HCT116 (cell line): ENCODE measurements around the gene TXNDC11. TPM values are rescaled to one million over a fixed set of nuclear protein-coding genes. Genes with fewer than 3 reads are reported as not detected.

Source experiments
- ATAC-seq: fragments of 200-7000 bp; cut with Tn5 transposase; 2 replicates; pipeline ENCODE4 v1.9.1; 2020; ENCODE audit warnings: mild to moderate bottlenecking, moderate library complexity
- BruUV-seq: library from RNA; stranded (reverse); fragments of 400-500 nt; replicated peaks from 2 replicates; lab custom pipeline; 2021; lab: Mats Ljungman, UMichigan
- CTCF ChIA-PET: fragments of 300-600 bp; sonication (Branson Sonifier 250); formaldehyde crosslinking; loops from one replicate; lab custom pipeline; 2021; ENCODE audit warnings: antibody characterized with exemption; lab: Charles Lee
- POLR2A ChIA-PET: fragments of 300-600, 350-600 bp; sonication (Branson Sonifier 250); formaldehyde crosslinking; loops from one replicate; lab custom pipeline; 2021; ENCODE audit warnings: antibody characterized with exemption; lab: Charles Lee
- RAD21 ChIA-PET, 2 experiments: fragments of 300-600 bp; sonication (Branson Sonifier 250); formaldehyde crosslinking; loops; one replicate each; lab custom pipeline; 2023; ENCODE audit warnings: low total read pairs in 2 of 2; ENCODE audit not compliant: uncharacterized antibody in 2 of 2, unreplicated experiment in 2 of 2, low non-redundant PET in 1 of 2; lab: Charles Lee
- DNase-seq: peaks from one replicate; pipeline ENCODE4 v3.0.0-alpha.2; 2010; ENCODE audit warnings: low read depth, low spot score
- H2AFZ ChIP-seq: fragments of 200-600 bp; shearing (Covaris generic), sonication (generic); 2 replicates; pipeline ENCODE4 v1.6.1; 2017; ENCODE audit warnings: low read depth, mixed run types, mixed read lengths, antibody characterized with exemption, low read length; ENCODE audit not compliant: poor library complexity, severe bottlenecking
- H3K27ac ChIP-seq: 2 replicates; pipeline ENCODE4 v1.5.1; 2012; ENCODE audit warnings: low read depth, low read length
- H3K27me3 ChIP-seq: fragments of 200-600 bp; sonication (generic); 2 replicates; pipeline ENCODE4 v1.6.1; 2016; ENCODE audit warnings: mixed run types, low read length, mixed read lengths; ENCODE audit not compliant: insufficient read depth
- H3K36me3 ChIP-seq, 2 experiments: fragments of 200-500 bp in 1 of 2; fragments of 200-600 bp in 1 of 2; sonication (Bioruptor generic) in 1 of 2; sonication (generic) in 1 of 2; 2 replicates each; pipeline versions ENCODE4 v1.5.1 to v1.6.1; 2014 to 2016; ENCODE audit warnings: low read length in 2 of 2, inconsistent platforms in 1 of 2, mixed read lengths in 1 of 2, mixed run types in 1 of 2; ENCODE audit not compliant: insufficient read depth in 2 of 2, control insufficient read depth in 1 of 2
- H3K4me1 ChIP-seq, 2 experiments: fragments of 200-600 bp in 1 of 2; sonication (generic) in 1 of 2; 2 replicates each; pipeline versions ENCODE4 v1.5.1 to v1.6.1; 2012 to 2017; ENCODE audit warnings: low read length in 2 of 2, inconsistent platforms in 1 of 2, mild to moderate bottlenecking in 1 of 2, mixed read lengths in 1 of 2, mixed run types in 1 of 2, moderate library complexity in 1 of 2; ENCODE audit not compliant: insufficient read depth in 2 of 2, control insufficient read depth in 1 of 2
- H3K4me2 ChIP-seq: fragments of 200-600 bp; sonication (generic); 2 replicates; pipeline ENCODE4 v1.6.1; 2017; ENCODE audit warnings: mixed run types, low read length, mixed read lengths
- H3K4me3 ChIP-seq, 2 experiments: fragments of 200-600 bp in 1 of 2; sonication (generic) in 1 of 2; replicated peaks in 1 of 2; 2 replicates each; pipeline ENCODE4 v1.5.1; 2011 to 2016; ENCODE audit warnings: low read length in 2 of 2, control low read depth in 1 of 2, low read depth in 1 of 2, mild to moderate bottlenecking in 1 of 2, mixed read lengths in 1 of 2, mixed run types in 1 of 2
- H3K79me2 ChIP-seq: fragments of 200-600 bp; sonication (generic); 2 replicates; pipeline ENCODE4 v1.6.1; 2017; ENCODE audit warnings: mild to moderate bottlenecking, mixed run types, low read length, moderate library complexity, mixed read lengths; ENCODE audit not compliant: insufficient read depth
- H3K9ac ChIP-seq: fragments of 200-600 bp; sonication (generic); 2 replicates; pipeline ENCODE4 v1.6.1; 2016; ENCODE audit warnings: low read length, mixed read lengths
- H3K9me2 ChIP-seq: fragments of 200-600 bp; sonication (generic), shearing (Covaris generic); 2 replicates; pipeline ENCODE4 v1.6.1; 2017; ENCODE audit warnings: mixed run types, mild to moderate bottlenecking, moderate library complexity; ENCODE audit not compliant: insufficient read depth
- H3K9me3 ChIP-seq, 2 experiments: fragments of 200-500 bp in 1 of 2; fragments of 200-600 bp in 1 of 2; sonication (Bioruptor generic) in 1 of 2; sonication (generic) in 1 of 2; 2 replicates each; pipeline ENCODE4 v1.6.1; 2014 to 2017; ENCODE audit warnings: low read length in 2 of 2, mixed read lengths in 2 of 2, inconsistent platforms in 1 of 2, low read depth in 1 of 2, mild to moderate bottlenecking in 1 of 2, mixed run types in 1 of 2, moderate library complexity in 1 of 2; ENCODE audit not compliant: control insufficient read depth in 1 of 2, insufficient read depth in 1 of 2
- H4K20me1 ChIP-seq: fragments of 200-600 bp; sonication (generic), shearing (Covaris generic); 2 replicates; pipeline ENCODE4 v1.6.1; 2017; ENCODE audit warnings: mixed run types, mild to moderate bottlenecking, moderate library complexity; ENCODE audit not compliant: insufficient read depth
- CBX3 ChIP-seq: IDR thresholded peaks from 2 replicates; pipeline ENCODE4 v1.6.1; 2012; ENCODE audit warnings: low read depth
- CEBPB ChIP-seq: IDR thresholded peaks from 2 replicates; pipeline ENCODE4 v1.6.1; 2012; ENCODE audit warnings: low read depth
- ELF1 ChIP-seq: IDR thresholded peaks from 2 replicates; pipeline ENCODE4 v1.6.1; 2012; ENCODE audit warnings: low read depth, borderline replicate concordance
- EZH2 ChIP-seq: fragments of 200-600 bp; sonication (generic); IDR thresholded peaks from 2 replicates; pipeline ENCODE4 v1.6.1; 2017; ENCODE audit warnings: antibody characterized with exemption, mixed run types
- FOSL1 ChIP-seq: IDR thresholded peaks from 2 replicates; pipeline ENCODE4 v1.6.1; 2012; ENCODE audit warnings: low read depth
- JUND ChIP-seq: IDR thresholded peaks from 2 replicates; pipeline ENCODE4 v1.6.1; 2012
- POLR2A ChIP-seq: IDR thresholded peaks from 2 replicates; pipeline ENCODE4 v1.7.0; 2011; ENCODE audit warnings: borderline replicate concordance; ENCODE audit not compliant: insufficient read depth, insufficient read length; ENCODE audit errors: extremely low read depth
- POLR2AphosphoS5 ChIP-seq: IDR thresholded peaks from 2 replicates; pipeline ENCODE4 v1.6.1; 2011; ENCODE audit warnings: mild to moderate bottlenecking, low read depth, low read length, moderate library complexity
- RAD21 ChIP-seq: IDR thresholded peaks from 2 replicates; pipeline ENCODE4 v1.6.1; 2012; ENCODE audit warnings: low read depth, mild to moderate bottlenecking
- SP1 ChIP-seq: IDR thresholded peaks from 2 replicates; pipeline ENCODE4 v1.6.1; 2012; ENCODE audit warnings: low read depth
- TCF7L2 ChIP-seq: IDR thresholded peaks from 2 replicates; pipeline ENCODE4 v1.7.0; 2011; ENCODE audit warnings: borderline replicate concordance, inconsistent platforms; ENCODE audit not compliant: insufficient read depth, insufficient read length; ENCODE audit errors: extremely low read depth
- YY1 ChIP-seq: IDR thresholded peaks from 2 replicates; pipeline ENCODE4 v1.6.1; 2011; ENCODE audit warnings: low read length, low read depth, moderate library complexity, mild to moderate bottlenecking; ENCODE audit not compliant: insufficient replicate concordance; ENCODE audit errors: extremely low read depth
- ZFX ChIP-seq: fragments of 450-650 bp; IDR thresholded peaks from 2 replicates; pipeline ENCODE4 v1.6.1; 2017
- ZNF274 ChIP-seq: fragments of 200-500 bp; sonication (Bioruptor generic); IDR thresholded peaks from 2 replicates; pipeline ENCODE4 v1.6.1; 2014; ENCODE audit warnings: mild to moderate bottlenecking, low read depth, low read length, inconsistent platforms
- intact Hi-C: fragments of 100-400 bp; cut with micrococcal nuclease; formaldehyde crosslinking; loops from 2 replicates; pipeline ENCODE4 v1.10.0; 2022
- total RNA-seq: library from RNA; stranded (reverse); gene quantifications from one replicate; pipeline ENCODE4 v1.2.1, GENCODE V29; 2021; ENCODE audit not compliant: unreplicated experiment
- TF ChIP-seq, protein P1 (sequence below): IDR thresholded peaks from 2 replicates; pipeline ENCODE4 v1.6.1; 2012; ENCODE audit warnings: low read depth
- TF ChIP-seq, protein P2 (sequence below): IDR thresholded peaks from 2 replicates; pipeline ENCODE4 v1.6.1; 2012
- TF ChIP-seq, protein P3 (sequence below): IDR thresholded peaks from 2 replicates; pipeline ENCODE4 v1.6.1; 2011; ENCODE audit warnings: mild to moderate bottlenecking, low read length, moderate library complexity; ENCODE audit not compliant: insufficient replicate concordance; ENCODE audit errors: extremely low read depth
- TF ChIP-seq, protein P4 (sequence below), 3 experiments: fragments of 200-600 bp in 1 of 3; sonication (generic) in 1 of 3; IDR thresholded peaks in 2 of 3; conservative IDR thresholded peaks in 1 of 3; 2 replicates each; pipeline ENCODE4 v1.5.1; 2012 to 2017; ENCODE audit warnings: low read depth in 2 of 3, low read length in 2 of 3, antibody characterized with exemption in 1 of 3, borderline replicate concordance in 1 of 3, control low read depth in 1 of 3, mild to moderate bottlenecking in 1 of 3, mixed read lengths in 1 of 3, mixed run types in 1 of 3, moderate library complexity in 1 of 3; ENCODE audit not compliant: insufficient read depth in 1 of 3
- TF ChIP-seq, protein P5 (sequence below): IDR thresholded peaks from 2 replicates; pipeline ENCODE4 v1.6.1; 2012

Gene TXNDC11
- total RNA-seq, 1 experiment from 2014 or later: 26.8 TPM

DNA sequence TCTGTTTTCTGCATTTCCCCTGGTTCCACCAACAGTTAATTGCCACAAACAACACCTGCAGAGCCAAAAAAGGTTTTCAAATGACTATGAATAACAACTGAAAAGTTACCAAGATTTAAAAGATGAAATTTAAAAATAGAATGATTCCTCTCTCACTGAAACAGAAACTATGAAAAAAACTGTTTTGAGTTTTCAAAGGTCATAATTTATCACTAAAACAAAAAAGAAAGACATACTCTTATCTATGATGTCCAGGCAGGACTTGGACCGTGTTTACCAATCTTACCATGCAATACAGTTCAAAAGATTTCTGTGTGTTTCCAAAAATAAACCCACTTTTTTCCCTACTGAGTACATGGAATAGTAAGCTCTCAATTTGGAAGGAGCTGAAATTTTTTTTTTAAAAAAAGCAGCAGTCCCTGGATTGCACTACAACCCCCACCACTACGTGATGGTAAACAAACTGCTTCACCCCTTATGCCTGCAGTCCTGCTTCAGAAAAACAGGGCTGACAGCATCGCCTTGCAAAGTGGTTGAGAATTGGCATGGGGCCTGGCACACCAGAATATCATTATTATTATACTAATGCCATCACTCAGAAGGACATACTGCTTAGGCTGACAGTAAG is 8.5 kb downstream of the TXNDC11 start:
- no peak overlapping the region for H2AFZ ChIP-seq
- H3K36me3 ChIP-seq: peaks cover 42 to 47% of the 10 kb centered on the region in 2 experiments; a peak in 3 of 4 replicates
- ATAC-seq (no peak), DNase-seq (no peak)
- H3K4me1 ChIP-seq: peaks cover 3 to 13% of the 10 kb centered on the region in 2 experiments; a peak in 2 of 4 replicates
- no peaks in the 10 kb centered on the region for H3K9me3 ChIP-seq
- intact Hi-C loops: no loop called here
- H3K79me2 ChIP-seq: peaks cover 51% of the 10 kb centered on the region
- no TSS peak for BruUV-seq
- H4K20me1 ChIP-seq: no peaks in the 10 kb centered on the region
- no peaks in the 10 kb centered on the region for H3K9me2 ChIP-seq
- no peak overlapping the region for H3K27ac ChIP-seq
- ChIA-PET POLR2A (no interaction called here), RAD21 (no interaction called here), CTCF (no interaction called here)
- no peak overlapping the region for H3K4me2 ChIP-seq
- H3K27me3 ChIP-seq: no peaks in the 10 kb centered on the region
- H3K9ac ChIP-seq: no peak overlapping the region
- H3K4me3 ChIP-seq: no peak overlapping the region
- TF ChIP-seq POLR2A: no peak
- TF ChIP-seq JUND: no peak
- TF ChIP-seq POLR2AphosphoS5: no peak
- no peak for TF ChIP-seq RAD21
- no peak for TF ChIP-seq ZFX
- TF ChIP-seq, protein P1, sequence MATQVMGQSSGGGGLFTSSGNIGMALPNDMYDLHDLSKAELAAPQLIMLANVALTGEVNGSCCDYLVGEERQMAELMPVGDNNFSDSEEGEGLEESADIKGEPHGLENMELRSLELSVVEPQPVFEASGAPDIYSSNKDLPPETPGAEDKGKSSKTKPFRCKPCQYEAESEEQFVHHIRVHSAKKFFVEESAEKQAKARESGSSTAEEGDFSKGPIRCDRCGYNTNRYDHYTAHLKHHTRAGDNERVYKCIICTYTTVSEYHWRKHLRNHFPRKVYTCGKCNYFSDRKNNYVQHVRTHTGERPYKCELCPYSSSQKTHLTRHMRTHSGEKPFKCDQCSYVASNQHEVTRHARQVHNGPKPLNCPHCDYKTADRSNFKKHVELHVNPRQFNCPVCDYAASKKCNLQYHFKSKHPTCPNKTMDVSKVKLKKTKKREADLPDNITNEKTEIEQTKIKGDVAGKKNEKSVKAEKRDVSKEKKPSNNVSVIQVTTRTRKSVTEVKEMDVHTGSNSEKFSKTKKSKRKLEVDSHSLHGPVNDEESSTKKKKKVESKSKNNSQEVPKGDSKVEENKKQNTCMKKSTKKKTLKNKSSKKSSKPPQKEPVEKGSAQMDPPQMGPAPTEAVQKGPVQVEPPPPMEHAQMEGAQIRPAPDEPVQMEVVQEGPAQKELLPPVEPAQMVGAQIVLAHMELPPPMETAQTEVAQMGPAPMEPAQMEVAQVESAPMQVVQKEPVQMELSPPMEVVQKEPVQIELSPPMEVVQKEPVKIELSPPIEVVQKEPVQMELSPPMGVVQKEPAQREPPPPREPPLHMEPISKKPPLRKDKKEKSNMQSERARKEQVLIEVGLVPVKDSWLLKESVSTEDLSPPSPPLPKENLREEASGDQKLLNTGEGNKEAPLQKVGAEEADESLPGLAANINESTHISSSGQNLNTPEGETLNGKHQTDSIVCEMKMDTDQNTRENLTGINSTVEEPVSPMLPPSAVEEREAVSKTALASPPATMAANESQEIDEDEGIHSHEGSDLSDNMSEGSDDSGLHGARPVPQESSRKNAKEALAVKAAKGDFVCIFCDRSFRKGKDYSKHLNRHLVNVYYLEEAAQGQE: no peak
- TF ChIP-seq, protein P2, sequence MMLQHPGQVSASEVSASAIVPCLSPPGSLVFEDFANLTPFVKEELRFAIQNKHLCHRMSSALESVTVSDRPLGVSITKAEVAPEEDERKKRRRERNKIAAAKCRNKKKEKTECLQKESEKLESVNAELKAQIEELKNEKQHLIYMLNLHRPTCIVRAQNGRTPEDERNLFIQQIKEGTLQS: no peak
- no peak for TF ChIP-seq FOSL1
- no peak for TF ChIP-seq CBX3
- TF ChIP-seq ZNF274: no peak
- TF ChIP-seq SP1: no peak
- TF ChIP-seq YY1: no peak
- TF ChIP-seq EZH2: no peak
- no peak for TF ChIP-seq ELF1
- TF ChIP-seq, protein P3, sequence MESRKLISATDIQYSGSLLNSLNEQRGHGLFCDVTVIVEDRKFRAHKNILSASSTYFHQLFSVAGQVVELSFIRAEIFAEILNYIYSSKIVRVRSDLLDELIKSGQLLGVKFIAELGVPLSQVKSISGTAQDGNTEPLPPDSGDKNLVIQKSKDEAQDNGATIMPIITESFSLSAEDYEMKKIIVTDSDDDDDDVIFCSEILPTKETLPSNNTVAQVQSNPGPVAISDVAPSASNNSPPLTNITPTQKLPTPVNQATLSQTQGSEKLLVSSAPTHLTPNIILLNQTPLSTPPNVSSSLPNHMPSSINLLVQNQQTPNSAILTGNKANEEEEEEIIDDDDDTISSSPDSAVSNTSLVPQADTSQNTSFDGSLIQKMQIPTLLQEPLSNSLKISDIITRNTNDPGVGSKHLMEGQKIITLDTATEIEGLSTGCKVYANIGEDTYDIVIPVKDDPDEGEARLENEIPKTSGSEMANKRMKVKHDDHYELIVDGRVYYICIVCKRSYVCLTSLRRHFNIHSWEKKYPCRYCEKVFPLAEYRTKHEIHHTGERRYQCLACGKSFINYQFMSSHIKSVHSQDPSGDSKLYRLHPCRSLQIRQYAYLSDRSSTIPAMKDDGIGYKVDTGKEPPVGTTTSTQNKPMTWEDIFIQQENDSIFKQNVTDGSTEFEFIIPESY: no peak
- no peak for TF ChIP-seq CEBPB
- TF ChIP-seq, protein P4, sequence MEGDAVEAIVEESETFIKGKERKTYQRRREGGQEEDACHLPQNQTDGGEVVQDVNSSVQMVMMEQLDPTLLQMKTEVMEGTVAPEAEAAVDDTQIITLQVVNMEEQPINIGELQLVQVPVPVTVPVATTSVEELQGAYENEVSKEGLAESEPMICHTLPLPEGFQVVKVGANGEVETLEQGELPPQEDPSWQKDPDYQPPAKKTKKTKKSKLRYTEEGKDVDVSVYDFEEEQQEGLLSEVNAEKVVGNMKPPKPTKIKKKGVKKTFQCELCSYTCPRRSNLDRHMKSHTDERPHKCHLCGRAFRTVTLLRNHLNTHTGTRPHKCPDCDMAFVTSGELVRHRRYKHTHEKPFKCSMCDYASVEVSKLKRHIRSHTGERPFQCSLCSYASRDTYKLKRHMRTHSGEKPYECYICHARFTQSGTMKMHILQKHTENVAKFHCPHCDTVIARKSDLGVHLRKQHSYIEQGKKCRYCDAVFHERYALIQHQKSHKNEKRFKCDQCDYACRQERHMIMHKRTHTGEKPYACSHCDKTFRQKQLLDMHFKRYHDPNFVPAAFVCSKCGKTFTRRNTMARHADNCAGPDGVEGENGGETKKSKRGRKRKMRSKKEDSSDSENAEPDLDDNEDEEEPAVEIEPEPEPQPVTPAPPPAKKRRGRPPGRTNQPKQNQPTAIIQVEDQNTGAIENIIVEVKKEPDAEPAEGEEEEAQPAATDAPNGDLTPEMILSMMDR (IDR thresholded peaks at IDR 0.05 in 2 of 3, conservative IDR thresholded peaks at IDR 0.05 in 1 of 3; ENCODE audit: borderline replicate concordance in 1 of 3, insufficient read depth in 1 of 3, low read depth in 2 of 3, low read length in 2 of 3): no peak
- TF ChIP-seq, protein P5, sequence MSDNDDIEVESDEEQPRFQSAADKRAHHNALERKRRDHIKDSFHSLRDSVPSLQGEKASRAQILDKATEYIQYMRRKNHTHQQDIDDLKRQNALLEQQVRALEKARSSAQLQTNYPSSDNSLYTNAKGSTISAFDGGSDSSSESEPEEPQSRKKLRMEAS: no peak
- TF ChIP-seq TCF7L2: no peak
